ENCODE data around the gene MN1. TPM values are rescaled to one million over a fixed set of nuclear protein-coding genes. Genes with fewer than 3 reads are reported as not detected.

The MN1 gene
- total RNA-seq (27.8 and 45.8 TPM in 2 replicates), polyA plus RNA-seq (7.8 and 15.7 TPM in 2 replicates)

DNA sequence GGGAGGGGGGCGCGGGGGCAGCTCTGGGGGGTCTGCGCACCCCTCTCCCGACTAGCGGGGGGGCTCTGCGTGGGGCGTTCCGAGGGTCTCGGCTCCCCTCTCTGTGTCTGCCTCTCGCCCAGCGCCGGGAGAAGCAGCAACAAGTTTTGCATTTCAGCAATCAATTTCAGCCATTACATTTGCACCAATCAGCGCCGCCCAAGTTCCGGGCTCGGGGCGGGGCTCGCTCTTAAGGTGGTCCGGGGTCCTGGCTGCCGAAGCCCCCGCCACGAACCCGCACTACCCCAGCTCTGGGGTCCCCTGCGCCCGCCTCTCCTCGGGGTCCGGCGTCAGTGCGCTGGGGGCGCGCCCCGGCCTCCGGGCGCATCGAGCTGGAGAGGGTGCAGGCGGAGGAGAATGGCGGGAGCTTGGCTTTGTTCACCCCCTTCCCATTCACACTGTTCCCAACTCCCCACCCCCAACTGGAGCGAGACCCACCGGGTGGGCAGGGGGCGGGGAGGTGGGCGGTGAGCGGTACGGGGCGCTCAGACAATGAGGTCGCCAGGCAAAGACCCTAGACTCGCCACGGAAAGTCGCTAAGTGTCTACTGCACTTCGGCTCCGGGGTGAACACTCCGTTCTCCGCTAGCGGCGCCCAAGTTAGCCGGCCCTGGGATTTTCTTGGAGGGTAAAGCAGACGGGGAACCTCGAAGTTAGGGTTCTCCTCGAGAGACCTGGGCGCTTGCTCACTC, at the start of gene MN1:
TSS of gene MN1 (minus strand) at position 141 of the 730 bp plus-strand sequence. CDS start 1,213 bp downstream, outside the sequence.
- peaks cover 34% of the 10 kb centered on the region for H3K27me3 ChIP-seq
- peaks cover 36% of the 10 kb centered on the region for H3K4me1 ChIP-seq (ENCODE audit: low read depth)
- peak; percentile 58 to 77 for DNase-seq (ENCODE audit: low read depth in 1 of 2, low spot score in 1 of 2)
- H3K27ac ChIP-seq: peak within 1 kb of the TSS; percentile 73
- peak within 1 kb of the TSS; percentile 77 for H3K4me3 ChIP-seq
- H3K9me3 ChIP-seq (ENCODE audit: low read depth): no peaks in the 10 kb centered on the region
- TF ChIP-seq CTCF (IDR thresholded peaks at IDR 0.05; ENCODE audit: low read depth, low read length): no peak
- H3K36me3 ChIP-seq: no peaks in the 10 kb centered on the region

DNA sequence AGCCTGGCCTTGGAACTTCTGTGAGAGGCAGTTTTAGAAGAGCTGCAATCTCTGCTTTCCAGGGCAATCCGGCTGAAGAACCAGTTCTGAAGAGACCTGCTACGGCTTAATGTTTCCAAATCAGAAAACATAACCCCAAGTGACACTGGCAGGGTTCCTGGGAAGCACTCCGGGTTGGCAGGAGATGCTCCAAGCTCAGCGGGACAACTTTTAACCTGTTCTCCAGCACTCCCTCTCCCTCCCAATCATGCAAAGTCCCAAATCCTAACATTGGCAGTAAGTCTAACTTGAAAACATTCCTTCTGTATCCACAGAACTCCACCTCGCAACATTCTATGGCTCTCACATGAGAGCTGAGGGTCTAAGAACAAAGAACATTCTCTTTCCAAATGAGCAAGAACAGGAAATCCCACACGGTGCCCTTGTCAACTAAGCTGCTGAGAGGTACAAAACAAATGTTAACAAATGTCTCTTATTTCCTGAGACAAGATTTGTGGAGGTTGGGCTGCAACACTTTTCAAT, 48.5 kb upstream of the MN1 start:
- TF ChIP-seq CTCF (IDR thresholded peaks at IDR 0.05; ENCODE audit: low read depth, low read length): no peak
- Histone ChIP-seq H3K36me3 (peaks cover 41% of the 10 kb centered on the region), H3K27ac (no peak overlapping the region), H3K4me1 (ENCODE audit: low read depth) (peaks cover 57% of the 10 kb centered on the region), H3K4me3 (no peak overlapping the region), H3K27me3 (no peaks in the 10 kb centered on the region), H3K9me3 (ENCODE audit: low read depth) (no peaks in the 10 kb centered on the region)
- DNase-seq (ENCODE audit: low read depth in 1 of 2, low spot score in 1 of 2): peak in 1 of 2 donors; percentile 83

- no peak for DNase-seq (ENCODE audit: low read depth in 1 of 2, low spot score in 1 of 2)
- Histone ChIP-seq H3K4me3 (no peak overlapping the region), H3K27me3 (no peaks in the 10 kb centered on the region), H3K4me1 (ENCODE audit: low read depth) (peaks cover 53% of the 10 kb centered on the region), H3K27ac (no peak overlapping the region), H3K9me3 (ENCODE audit: low read depth) (no peaks in the 10 kb centered on the region), H3K36me3 (peaks cover 29% of the 10 kb centered on the region)
- no peak for TF ChIP-seq CTCF (IDR thresholded peaks at IDR 0.05; ENCODE audit: low read depth, low read length)
Measured at GRCh38 chr22:27848005-27848404, 46.4 kb upstream of the MN1 start.

DNA sequence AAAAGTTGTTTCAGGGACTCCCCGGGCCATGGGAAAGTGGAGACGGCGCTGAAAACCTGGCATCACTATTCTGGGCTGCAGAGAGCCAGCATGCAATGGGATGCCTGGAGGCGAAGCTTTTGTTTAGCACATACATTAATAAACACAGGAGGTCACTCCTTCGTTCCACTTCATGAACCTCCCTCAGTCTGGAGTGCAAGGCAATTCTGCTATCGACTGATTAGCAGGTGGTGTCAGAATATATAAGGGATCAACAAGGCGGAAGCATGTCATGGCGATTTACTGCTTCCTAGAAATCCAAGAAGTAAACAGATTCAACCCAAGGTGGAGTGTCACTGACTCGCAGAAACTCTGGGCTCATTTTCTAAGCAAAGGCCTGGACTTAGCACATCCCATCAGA, 45.4 kb upstream of the MN1 start:
- TF ChIP-seq CTCF (IDR thresholded peaks at IDR 0.05; ENCODE audit: low read depth, low read length): no peak
- H3K36me3 ChIP-seq: peaks cover 18% of the 10 kb centered on the region

GRCh38 chr22:27846248-27846757, 44.7 kb upstream of the MN1 start:
- no peak for TF ChIP-seq CTCF (IDR thresholded peaks at IDR 0.05; ENCODE audit: low read depth, low read length)
- Histone ChIP-seq H3K4me3 (no peak overlapping the region), H3K9me3 (ENCODE audit: low read depth) (no peaks in the 10 kb centered on the region), H3K27me3 (no peaks in the 10 kb centered on the region), H3K27ac (no peak overlapping the region), H3K36me3 (peaks cover 12% of the 10 kb centered on the region), H3K4me1 (ENCODE audit: low read depth) (peaks cover 57% of the 10 kb centered on the region)
- DNase-seq (ENCODE audit: low read depth in 1 of 2, low spot score in 1 of 2): no peak

More for the DNA sequence above, 45.4 kb upstream of the MN1 start:
- peaks cover 53% of the 10 kb centered on the region for H3K4me1 ChIP-seq (ENCODE audit: low read depth)
- H3K27me3 ChIP-seq: no peaks in the 10 kb centered on the region
- H3K9me3 ChIP-seq (ENCODE audit: low read depth): no peaks in the 10 kb centered on the region
- H3K27ac ChIP-seq: no peak overlapping the region
- H3K4me3 ChIP-seq: no peak overlapping the region
- DNase-seq (ENCODE audit: low read depth in 1 of 2, low spot score in 1 of 2): no peak
